ENCODE results near the gene TMEM156.
"Not testable (repeated sequence)": the region's sequence is repeated elsewhere in the genome, so short reads cannot be mapped to it uniquely, and the experiment has no call there.

TMEM156 gene

GRCh38 chr4:39014028-39014427 lies 18.2 kb downstream of the TMEM156 start:
- Histone ChIP-seq H3K27me3 (ENCODE audit: insufficient read depth, poor library complexity, severe bottlenecking) (no peaks in the 10 kb centered on the region), H3K4me3 (ENCODE audit: severe bottlenecking) (no peak overlapping the region), H3K36me3 (ENCODE audit: low read depth) (peaks cover 31% of the 10 kb centered on the region), H3K9me3 (ENCODE audit: severe bottlenecking) (peaks cover 6% of the 10 kb centered on the region), H3K4me1 (ENCODE audit: insufficient read depth, poor library complexity, severe bottlenecking) (no peaks in the 10 kb centered on the region), H3K27ac (ENCODE audit: poor library complexity, severe bottlenecking) (no peak overlapping the region)
- DNase-seq (ENCODE audit: low spot score), result no peak
- no peak for ATAC-seq (ENCODE audit: low read depth)
- no peak for TF ChIP-seq CTCF (IDR thresholded peaks at IDR 0.05; ENCODE audit: poor library complexity, severe bottlenecking)

- Histone ChIP-seq H3K36me3 (ENCODE audit: low read depth) (peaks cover 15% of the 10 kb centered on the region), H3K4me1 (ENCODE audit: insufficient read depth, poor library complexity, severe bottlenecking) (no peaks in the 10 kb centered on the region), H3K27ac (ENCODE audit: poor library complexity, severe bottlenecking) (no peak overlapping the region), H3K4me3 (ENCODE audit: severe bottlenecking) (no peak overlapping the region), H3K9me3 (ENCODE audit: severe bottlenecking) (peaks cover under 1% of the 10 kb centered on the region), H3K27me3 (ENCODE audit: insufficient read depth, poor library complexity, severe bottlenecking) (no peaks in the 10 kb centered on the region)
- DNase-seq (ENCODE audit: low spot score) (no peak), ATAC-seq (ENCODE audit: low read depth) (no peak)
- no peak for TF ChIP-seq CTCF (IDR thresholded peaks at IDR 0.05; ENCODE audit: poor library complexity, severe bottlenecking)
Observed at GRCh38 chr4:39004758-39005157, 27.5 kb downstream of the TMEM156 start.

GRCh38 chr4:39002058-39002457 lies 30.2 kb downstream of the TMEM156 start:
- H3K4me1 ChIP-seq (ENCODE audit: insufficient read depth, poor library complexity, severe bottlenecking); H3K27me3 ChIP-seq (ENCODE audit: insufficient read depth, poor library complexity, severe bottlenecking); ATAC-seq (ENCODE audit: low read depth); H3K27ac ChIP-seq (ENCODE audit: poor library complexity, severe bottlenecking); DNase-seq (ENCODE audit: low spot score); H3K4me3 ChIP-seq (ENCODE audit: severe bottlenecking); H3K9me3 ChIP-seq (ENCODE audit: severe bottlenecking): not testable (repeated sequence)
- peaks cover 36% of the 10 kb centered on the region for H3K36me3 ChIP-seq (ENCODE audit: low read depth)

- peaks cover 2% of the 10 kb centered on the region for H3K9me3 ChIP-seq (ENCODE audit: severe bottlenecking)
- no peak for TF ChIP-seq CTCF (IDR thresholded peaks at IDR 0.05; ENCODE audit: poor library complexity, severe bottlenecking)
- H3K36me3 ChIP-seq (ENCODE audit: low read depth), result peaks cover 63% of the 10 kb centered on the region
- DNase-seq (ENCODE audit: low spot score), result no peak
- no peak overlapping the region for H3K4me3 ChIP-seq (ENCODE audit: severe bottlenecking)
- no peaks in the 10 kb centered on the region for H3K4me1 ChIP-seq (ENCODE audit: insufficient read depth, poor library complexity, severe bottlenecking)
- no peaks in the 10 kb centered on the region for H3K27me3 ChIP-seq (ENCODE audit: insufficient read depth, poor library complexity, severe bottlenecking)
- ATAC-seq (ENCODE audit: low read depth), result no peak
- no peak overlapping the region for H3K27ac ChIP-seq (ENCODE audit: poor library complexity, severe bottlenecking)
Observed at GRCh38 chr4:38995660-38996005, 36.6 kb downstream of the TMEM156 start.

- no peak for TF ChIP-seq CTCF (IDR thresholded peaks at IDR 0.05; ENCODE audit: poor library complexity, severe bottlenecking)
- H3K36me3 ChIP-seq (ENCODE audit: low read depth), result peaks cover 59% of the 10 kb centered on the region
- DNase-seq (ENCODE audit: low spot score), result no peak
- H3K9me3 ChIP-seq (ENCODE audit: severe bottlenecking), result no peaks in the 10 kb centered on the region
- H3K4me3 ChIP-seq (ENCODE audit: severe bottlenecking), result no peak overlapping the region
- no peaks in the 10 kb centered on the region for H3K4me1 ChIP-seq (ENCODE audit: insufficient read depth, poor library complexity, severe bottlenecking)
- no peak for ATAC-seq (ENCODE audit: low read depth)
- no peak overlapping the region for H3K27ac ChIP-seq (ENCODE audit: poor library complexity, severe bottlenecking)
- no peaks in the 10 kb centered on the region for H3K27me3 ChIP-seq (ENCODE audit: insufficient read depth, poor library complexity, severe bottlenecking)
Observed at GRCh38 chr4:38994135-38994534, 38.1 kb downstream of the TMEM156 start.
